NCI-H1694 (cell line): ENCODE data around the gene C2orf92.
"Not testable (repeated sequence)": the region's sequence is repeated elsewhere in the genome, so short reads cannot be mapped to it uniquely, and the experiment has no call there.

Experiments used
- DNase-seq: peaks from one replicate; lab custom pipeline; 2025; lab: John Stamatoyannopoulos, UW

Gene C2orf92

GRCh38 chr2:97669448-97669847 lies at the start of gene C2orf92:
C2orf92 (plus strand) TSS chr2:97669713; CDS start chr2:97669789, 76 bp downstream.
- DNase-seq = no peak

DNA sequence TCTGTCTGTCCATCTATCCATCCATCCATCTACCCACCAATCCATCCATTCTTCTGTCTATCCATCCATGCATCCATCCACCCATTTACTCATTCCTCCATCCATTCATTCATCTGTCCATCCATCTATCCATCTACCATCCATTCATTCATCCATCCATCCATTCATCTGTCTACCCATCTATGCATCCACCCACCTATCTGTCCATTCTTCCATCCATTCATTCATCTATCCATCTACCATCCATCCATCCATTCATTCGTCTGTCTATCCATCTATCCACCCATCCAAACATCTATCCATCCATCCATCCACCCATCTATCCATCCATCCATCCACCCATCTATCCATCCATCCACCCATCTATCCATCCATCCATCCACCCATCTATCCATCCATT lies 49.0 kb upstream of the C2orf92 start:
- DNase-seq = not testable (repeated sequence)

- not testable (repeated sequence) for DNase-seq
Measured at GRCh38 chr2:97622976-97623375, 46.5 kb upstream of the C2orf92 start.

- DNase-seq = not testable (repeated sequence)
Measured at GRCh38 chr2:97625354-97626048, 44.0 kb upstream of the C2orf92 start.

DNA sequence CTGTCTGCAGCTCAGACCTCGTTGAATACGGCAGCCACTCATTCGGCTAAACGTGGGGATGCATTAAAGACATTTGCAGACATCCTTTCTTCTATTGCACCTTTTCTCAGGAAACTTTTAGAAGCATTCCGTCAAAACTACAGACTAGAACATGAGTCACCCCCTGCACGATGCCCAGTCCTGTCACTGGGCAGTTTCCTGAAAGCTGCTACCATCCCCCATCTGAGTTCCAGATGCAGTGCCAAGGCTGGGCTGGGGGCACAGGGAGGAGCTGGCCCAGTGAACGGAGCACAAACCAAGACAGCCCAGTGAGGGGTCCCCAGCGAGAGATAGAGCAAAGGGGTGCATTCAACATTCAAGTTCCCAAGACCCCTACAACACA lies 43.5 kb upstream of the C2orf92 start:
- not testable (repeated sequence) for DNase-seq

DNA sequence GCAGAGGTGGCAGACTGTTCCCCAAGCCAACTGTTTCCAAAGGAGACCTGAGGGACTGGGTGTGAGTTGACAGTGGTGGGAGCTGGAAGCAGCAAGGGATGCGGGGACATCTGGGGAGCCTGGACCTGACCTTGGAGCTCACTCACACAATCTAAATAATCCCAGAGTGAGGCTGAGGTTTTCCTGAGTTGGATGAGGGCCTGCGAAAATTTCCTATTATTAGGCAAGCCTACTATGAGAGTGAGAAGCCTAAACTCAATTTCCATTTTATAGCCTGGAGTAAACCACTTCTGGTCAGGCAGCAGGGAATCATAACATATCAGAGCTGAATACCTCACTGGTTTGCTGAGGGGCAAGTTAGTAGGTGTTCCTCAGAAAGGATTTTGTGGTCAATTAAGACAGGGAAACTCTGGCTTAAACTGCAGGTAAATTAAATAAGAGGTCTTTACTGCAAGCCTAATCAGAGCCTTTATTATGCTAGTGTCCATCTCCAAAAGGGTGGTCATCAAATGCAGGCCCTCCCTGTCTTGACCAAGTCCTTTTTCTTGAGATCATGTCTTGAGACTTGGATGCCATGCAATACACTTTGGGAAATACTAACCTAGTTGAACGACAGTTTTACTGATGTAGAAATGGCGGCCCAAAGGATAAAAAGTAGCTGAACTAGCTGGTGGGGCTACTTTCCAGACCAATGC lies 25.3 kb upstream of the C2orf92 start:
- no peak for DNase-seq

DNA sequence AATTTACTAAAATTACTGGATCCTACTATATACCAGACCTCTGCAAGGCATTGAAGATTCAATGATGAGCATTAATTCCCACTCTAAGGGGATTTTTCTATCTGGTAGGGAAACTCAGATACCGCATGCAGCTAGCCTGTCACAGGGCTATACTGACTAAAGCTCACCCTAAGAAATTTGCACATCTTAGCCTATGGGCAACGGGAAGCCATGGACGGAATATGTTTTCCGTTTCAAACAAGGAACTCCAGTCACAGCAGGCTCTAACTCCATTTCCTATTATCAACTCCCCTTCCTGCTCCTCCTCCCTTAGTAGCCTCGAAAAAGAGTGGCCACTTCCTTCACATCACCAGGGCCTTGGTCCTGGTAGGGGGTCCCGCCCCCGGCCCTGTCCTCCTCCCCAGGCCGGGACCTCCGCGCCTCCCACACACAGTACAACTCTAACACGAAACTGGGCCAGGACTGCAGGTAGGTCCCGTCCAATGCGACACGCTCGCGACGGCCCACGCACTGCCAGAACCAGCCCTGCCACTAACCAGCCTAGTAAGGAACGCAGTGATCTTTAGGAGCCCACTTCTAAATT lies 24.3 kb upstream of the C2orf92 start:
- no peak for DNase-seq

DNA sequence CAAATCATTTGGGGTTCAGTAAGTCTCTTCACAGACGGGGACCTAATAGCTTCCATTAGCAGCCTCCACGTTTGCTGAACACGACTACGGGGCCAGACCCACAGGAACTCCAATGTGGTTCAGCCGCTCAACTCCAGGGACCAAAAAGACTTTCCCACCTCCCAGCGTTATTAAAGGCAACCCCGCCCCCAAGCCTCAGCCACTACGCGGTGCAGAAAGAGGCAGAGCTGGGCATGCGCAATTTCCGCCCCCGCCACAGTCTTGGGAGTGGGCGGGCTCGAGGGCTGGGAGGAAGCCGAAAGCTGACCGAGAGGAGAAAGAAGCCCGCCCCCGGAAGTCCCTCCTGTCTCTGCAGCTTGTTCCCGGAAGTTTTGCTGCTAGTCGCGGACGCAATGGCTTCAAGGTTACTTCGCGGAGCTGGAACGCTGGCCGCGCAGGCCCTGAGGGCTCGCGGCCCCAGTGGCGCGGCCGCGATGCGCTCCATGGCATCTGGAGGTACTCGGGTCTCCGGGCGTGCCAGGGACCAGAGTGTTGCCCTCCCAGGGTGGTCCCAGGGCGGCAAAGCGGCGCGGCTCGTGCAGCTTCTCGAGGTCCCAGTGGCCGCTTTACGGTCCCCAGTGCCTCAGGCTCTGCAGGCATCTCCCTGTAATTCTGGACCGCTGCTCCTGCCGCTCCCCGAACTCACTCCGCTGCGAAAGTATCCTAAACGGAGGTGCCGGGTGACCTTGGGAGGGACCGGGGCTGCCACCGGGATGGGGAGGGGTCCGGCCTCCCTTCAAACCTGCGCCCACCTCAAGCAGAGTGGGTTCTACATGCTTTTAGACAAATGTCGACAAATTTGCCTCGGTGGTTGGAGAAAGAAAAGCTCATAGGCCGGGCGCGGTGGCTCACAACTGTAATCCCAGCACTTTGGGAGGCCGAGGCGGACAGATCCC lies 23.6 kb upstream of the C2orf92 start, which contains the start of gene COX5B:
COX5B (plus strand) TSS at position 368 of the 935 bp plus-strand sequence; CDS start at position 393, 25 bp downstream.
- peak; percentile 97 for DNase-seq

- DNase-seq = no peak
Measured at GRCh38 chr2:97646977-97647376, 22.5 kb upstream of the C2orf92 start.

- DNase-seq = no peak
Measured at GRCh38 chr2:97651114-97651513, 18.4 kb upstream of the C2orf92 start.

- DNase-seq = no peak
Measured at GRCh38 chr2:97653473-97653872, 16.0 kb upstream of the C2orf92 start.

GRCh38 chr2:97653874-97654273 lies 15.6 kb upstream of the C2orf92 start:
- DNase-seq = no peak

DNA sequence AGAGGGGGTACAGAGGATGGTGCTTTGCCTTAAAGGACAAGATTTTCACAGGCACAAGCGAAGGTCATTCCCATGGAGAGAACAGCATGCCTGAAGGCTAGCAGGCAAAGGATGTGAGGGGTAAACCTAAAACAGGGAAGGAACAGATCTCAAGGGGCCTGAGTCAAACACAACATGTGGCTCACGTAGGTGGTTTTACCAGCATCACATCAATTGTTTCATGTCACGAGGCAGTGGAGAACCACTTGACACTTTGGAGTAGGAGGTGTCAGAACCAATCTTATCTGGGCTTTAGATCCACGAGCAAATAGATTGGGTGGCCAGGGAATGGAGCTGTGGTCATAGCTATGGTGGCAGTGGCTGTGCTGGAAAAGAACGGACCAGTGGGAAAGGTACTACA lies 15.2 kb upstream of the C2orf92 start:
- no peak for DNase-seq

DNA sequence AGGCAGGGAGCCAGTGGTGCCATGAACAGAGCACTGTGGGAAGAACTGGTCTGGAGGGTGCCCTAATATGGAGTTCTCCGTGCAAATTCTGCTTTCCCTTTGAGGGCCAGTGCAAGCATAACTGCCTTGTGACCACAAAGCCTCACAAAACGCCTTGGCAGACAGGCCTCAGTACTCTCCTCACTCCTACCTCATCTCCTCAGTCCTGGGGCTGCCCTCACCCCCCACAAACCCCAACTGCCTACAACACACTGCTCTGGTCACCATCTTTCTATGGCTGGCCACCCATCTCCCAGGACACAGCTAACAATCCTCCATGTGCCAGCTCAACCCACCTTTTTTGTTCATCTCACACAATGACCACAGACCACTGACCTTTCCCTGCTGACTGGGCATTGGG lies 14.7 kb upstream of the C2orf92 start:
- DNase-seq = no peak

DNA sequence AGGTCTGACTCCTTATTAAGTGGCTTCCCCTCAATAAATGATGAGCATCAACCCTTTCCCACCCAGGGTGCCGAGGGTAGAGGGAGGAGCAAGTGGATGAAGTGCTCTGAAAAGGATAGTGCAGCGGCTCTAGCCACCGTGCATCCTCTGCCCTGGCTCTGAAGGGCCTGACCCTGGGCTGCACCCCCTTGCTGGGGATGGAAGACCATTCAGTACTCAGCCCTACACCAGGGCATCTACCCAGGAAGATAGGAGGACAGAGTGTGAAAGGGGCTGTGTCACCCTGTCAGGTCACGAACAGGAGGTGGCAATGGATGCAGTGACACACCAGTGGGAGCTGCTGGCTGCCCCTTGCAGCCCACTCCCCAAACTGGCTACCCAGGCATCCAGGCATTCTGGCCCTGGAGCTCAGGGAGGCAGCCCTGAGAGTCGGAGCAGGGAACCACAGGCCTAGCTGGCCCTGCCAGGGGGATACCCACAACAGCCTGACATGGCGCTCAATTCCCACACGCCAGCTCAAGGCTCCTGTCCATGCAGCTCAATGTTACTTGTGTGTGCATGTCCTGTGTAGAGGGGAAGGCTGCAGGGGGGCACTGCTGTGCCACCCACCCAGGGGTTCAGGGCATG lies 13.3 kb upstream of the C2orf92 start:
- no peak for DNase-seq

DNA sequence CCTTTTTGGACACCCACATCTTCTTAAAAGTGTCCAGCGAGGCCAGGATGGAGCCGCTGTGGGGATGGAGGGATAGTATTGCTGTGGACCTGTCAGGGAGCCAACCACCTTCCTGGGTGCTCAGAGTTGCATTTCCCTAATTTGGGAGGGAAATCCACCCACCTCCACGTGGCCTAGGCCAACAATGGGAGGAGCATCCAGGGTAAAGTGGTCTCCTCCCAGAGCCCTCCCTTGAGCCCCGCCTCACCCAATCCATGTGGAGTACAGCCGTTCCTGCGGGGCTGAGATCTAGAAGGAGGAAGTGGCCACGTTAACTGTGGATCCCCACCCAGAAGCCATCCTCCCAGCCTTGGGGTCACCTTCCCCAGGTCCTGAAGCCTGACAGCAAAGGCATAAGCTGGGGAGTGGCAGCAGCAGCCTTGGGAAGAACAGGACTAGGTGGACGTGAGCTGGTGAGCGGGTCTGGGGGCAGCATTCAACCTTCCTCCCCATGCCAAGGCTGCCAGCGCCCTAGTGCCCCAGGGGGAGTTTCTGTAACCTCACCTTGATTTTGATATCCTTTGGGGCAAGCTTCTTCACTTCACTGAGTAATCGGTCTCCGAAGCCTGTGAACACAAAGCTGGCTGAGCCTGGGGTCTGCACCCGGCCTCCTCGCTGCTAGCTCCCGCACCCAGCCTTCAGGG lies 12.5 kb upstream of the C2orf92 start:
- no peak for DNase-seq

DNA sequence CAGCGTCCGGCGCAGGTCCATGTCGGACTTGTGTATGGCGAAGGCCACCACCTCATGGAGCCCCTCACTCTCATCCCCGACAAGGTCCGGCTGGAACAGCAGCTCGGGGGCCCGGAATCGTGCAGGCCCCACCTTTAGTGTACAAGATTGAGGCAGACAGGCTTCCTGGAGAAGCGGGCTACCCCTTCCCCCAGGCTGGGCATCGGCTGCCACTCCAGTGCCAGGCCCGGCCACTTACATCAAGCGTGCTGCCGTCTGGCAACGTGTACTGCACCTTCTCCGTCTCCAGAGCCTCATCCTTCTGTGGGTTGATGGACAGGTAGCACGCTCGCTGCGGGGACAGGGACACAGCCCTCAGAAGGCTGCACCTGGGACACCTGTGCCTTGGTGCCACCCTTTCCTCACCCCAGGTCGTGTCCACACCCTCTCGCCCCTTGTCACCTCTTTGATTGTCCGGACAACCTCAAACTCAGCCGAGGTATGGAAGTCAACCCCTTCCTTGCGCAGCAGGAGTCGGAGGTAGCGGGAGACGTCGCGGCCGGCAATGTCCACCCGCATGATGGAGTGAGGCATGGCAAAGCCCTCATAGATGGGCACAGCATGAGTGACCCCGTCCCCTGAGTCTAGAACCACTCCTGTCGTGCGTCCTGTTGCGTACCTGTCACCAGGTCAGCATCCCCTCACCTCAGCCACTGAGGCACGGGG lies 11.4 kb upstream of the C2orf92 start:
- no peak for DNase-seq

- no peak for DNase-seq
Measured at GRCh38 chr2:97658691-97659157, 10.8 kb upstream of the C2orf92 start.

DNA sequence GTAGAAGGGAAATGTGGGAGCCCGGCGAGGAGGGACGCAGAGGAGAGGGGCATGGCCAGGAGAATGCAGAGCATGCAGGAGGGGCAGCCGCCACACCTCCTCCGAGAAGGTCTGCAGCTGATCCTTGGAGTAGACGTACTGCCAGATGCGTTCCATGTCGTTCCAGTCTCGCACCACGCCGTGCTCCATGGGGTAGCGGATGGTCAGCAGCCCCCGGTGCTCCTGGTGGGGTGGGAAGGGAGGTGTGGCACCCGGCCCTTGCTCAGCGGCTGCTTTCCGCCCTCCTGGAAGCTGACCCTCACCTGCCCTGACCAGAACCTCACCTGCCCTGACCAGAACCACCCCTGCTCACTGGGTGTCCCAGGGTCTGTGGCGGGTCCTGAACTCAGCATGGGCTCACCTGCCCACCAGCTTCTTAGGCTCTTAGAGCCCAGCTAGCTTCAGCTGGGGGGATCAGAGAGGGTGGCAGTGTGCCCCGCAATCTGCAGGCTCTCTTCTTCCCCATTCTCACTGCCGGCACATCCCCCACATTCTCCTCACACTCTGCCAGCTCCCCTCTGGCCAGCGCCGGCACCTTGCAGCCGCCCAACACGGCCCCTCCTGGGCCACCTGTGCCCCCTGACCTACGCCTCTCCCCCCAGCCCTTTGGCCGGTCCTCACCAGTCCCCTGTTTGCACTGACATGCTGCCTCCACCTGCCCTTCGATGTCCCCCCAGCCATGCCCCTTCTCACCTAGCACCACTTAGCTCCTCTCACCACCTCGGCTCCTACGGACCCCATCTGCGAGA lies 10.1 kb upstream of the C2orf92 start:
- DNase-seq = no peak
